Mesenchymal stem cell (in vitro differentiated cells and primary cell): ENCODE results near the gene RAD51B.
A peak's percentile ranks its signal among the peaks of the same experiment; 100 is the strongest.

ENCODE experiments used
- DNase-seq: peaks from one replicate; pipeline ENCODE4 v3.0.0-alpha.2; 2013
- H2AFZ ChIP-seq: one replicate; pipeline ENCODE4 v1.6.1; 2013; ENCODE audit warnings: low read depth, mild to moderate bottlenecking, control low read depth, inconsistent platforms, low read length, moderate library complexity
- H2AK5ac ChIP-seq: 2 replicates; pipeline ENCODE4 v1.6.1; 2013; ENCODE audit warnings: low read length, moderate library complexity, mild to moderate bottlenecking, inconsistent platforms; ENCODE audit not compliant: severe bottlenecking
- H2BK120ac ChIP-seq: one replicate; pipeline ENCODE4 v1.6.1; 2013; ENCODE audit warnings: low read depth, mild to moderate bottlenecking, inconsistent platforms, low read length, moderate library complexity
- H2BK12ac ChIP-seq, 2 experiments: one replicate each; pipeline ENCODE4 v1.6.1; 2013; ENCODE audit warnings: inconsistent platforms in 2 of 2, low read length in 2 of 2, mild to moderate bottlenecking in 2 of 2, moderate library complexity in 2 of 2, control low read depth in 1 of 2
- H2BK15ac ChIP-seq: one replicate; pipeline ENCODE4 v1.6.1; 2013; ENCODE audit warnings: mild to moderate bottlenecking, low read depth, inconsistent platforms; ENCODE audit not compliant: poor library complexity, severe bottlenecking
- H2BK5ac ChIP-seq: 2 replicates; pipeline ENCODE4 v1.6.1; 2013; ENCODE audit warnings: low read depth, mild to moderate bottlenecking, low read length, control low read depth, inconsistent platforms; ENCODE audit not compliant: poor library complexity, severe bottlenecking
- H3K14ac ChIP-seq, 2 experiments: one replicate each; pipeline ENCODE4 v1.6.1; 2013; ENCODE audit warnings: inconsistent platforms in 2 of 2, low read length in 2 of 2, control low read depth in 1 of 2, mild to moderate bottlenecking in 1 of 2, moderate library complexity in 1 of 2
- H3K18ac ChIP-seq, 2 experiments: one replicate each; pipeline ENCODE4 v1.6.1; 2013; ENCODE audit warnings: inconsistent platforms in 2 of 2, low read length in 2 of 2, control low read depth in 1 of 2, low read depth in 1 of 2, mild to moderate bottlenecking in 1 of 2
- H3K23ac ChIP-seq, 2 experiments: one replicate each; pipeline ENCODE4 v1.6.1; 2013; ENCODE audit warnings: inconsistent platforms in 2 of 2, low read length in 2 of 2, mild to moderate bottlenecking in 2 of 2, moderate library complexity in 2 of 2, control low read depth in 1 of 2
- H3K27ac ChIP-seq: 2 replicates; pipeline ENCODE4 v1.5.1; 2013; ENCODE audit warnings: mild to moderate bottlenecking, moderate library complexity, low read length, control low read depth, inconsistent platforms; ENCODE audit not compliant: poor library complexity, severe bottlenecking
- H3K27me3 ChIP-seq, 2 experiments: 2 replicates each; pipeline versions ENCODE4 v1.6.1 to v1.7.0; 2013; ENCODE audit warnings: low read length in 2 of 2, mild to moderate bottlenecking in 2 of 2, moderate library complexity in 2 of 2, control low read depth in 1 of 2, inconsistent platforms in 1 of 2; ENCODE audit not compliant: control insufficient read depth in 1 of 2, insufficient read depth in 1 of 2
- H3K36me3 ChIP-seq, 2 experiments: 2 replicates each; pipeline versions ENCODE4 v1.6.1 to v1.7.0; 2013; ENCODE audit warnings: low read length in 2 of 2, control low read depth in 1 of 2, inconsistent platforms in 1 of 2, low read depth in 1 of 2, mild to moderate bottlenecking in 1 of 2; ENCODE audit not compliant: insufficient read depth in 2 of 2, control insufficient read depth in 1 of 2
- H3K4ac ChIP-seq, 2 experiments: one replicate each; pipeline ENCODE4 v1.6.1; 2013; ENCODE audit warnings: inconsistent platforms in 2 of 2, low read length in 2 of 2, mild to moderate bottlenecking in 2 of 2, moderate library complexity in 2 of 2, control low read depth in 1 of 2, low read depth in 1 of 2
- H3K4me1 ChIP-seq: 2 replicates; pipeline ENCODE4 v1.6.1; 2013; ENCODE audit warnings: low read depth, low read length, control low read depth; ENCODE audit not compliant: control insufficient read depth, insufficient read depth
- H3K4me2 ChIP-seq: 2 replicates; pipeline ENCODE4 v1.6.1; 2013; ENCODE audit warnings: low read length, mild to moderate bottlenecking, inconsistent platforms; ENCODE audit not compliant: poor library complexity, severe bottlenecking
- H3K4me3 ChIP-seq, 2 experiments: 2 replicates each; pipeline versions ENCODE4 v1.5.1 to v1.7.0; 2013; ENCODE audit warnings: low read length in 2 of 2, mild to moderate bottlenecking in 2 of 2, control low read depth in 1 of 2, low read depth in 1 of 2; ENCODE audit not compliant: insufficient read depth in 1 of 2
- H3K79me1 ChIP-seq: replicated peaks from 2 replicates; pipeline ENCODE4 v1.6.1; 2013; ENCODE audit warnings: mild to moderate bottlenecking, control low read depth, low read length, inconsistent platforms; ENCODE audit not compliant: poor library complexity, severe bottlenecking
- H3K9ac ChIP-seq: 2 replicates; pipeline ENCODE4 v1.7.0; 2013; ENCODE audit warnings: mild to moderate bottlenecking, low read length, moderate library complexity
- H3K9me3 ChIP-seq: 2 replicates; pipeline ENCODE4 v1.7.0; 2013; ENCODE audit warnings: mild to moderate bottlenecking, low read length; ENCODE audit not compliant: control insufficient read depth
- H4K8ac ChIP-seq: one replicate; pipeline ENCODE4 v1.6.1; 2013; ENCODE audit warnings: inconsistent platforms, mild to moderate bottlenecking, low read length, moderate library complexity
- H4K91ac ChIP-seq: one replicate; pipeline ENCODE4 v1.6.1; 2013; ENCODE audit warnings: mild to moderate bottlenecking, low read length, inconsistent platforms
- WGBS: methylation state at CpG from one replicate; pipeline ENCODE4 v1.1.7; 2013; ENCODE audit warnings: mixed read lengths; 5-methylcytosine and 5-hydroxymethylcytosine counted together

RAD51B gene

GRCh38 chr14:68554231-68554630 is 734.7 kb downstream of the RAD51B start:
- Histone ChIP-seq H3K4me3 (no peak overlapping the region), H3K4me2 (no peak overlapping the region), H3K27me3 (no peaks in the 10 kb centered on the region), H4K91ac (peak overlapping the region; percentile 93), H3K27ac (no peak overlapping the region), H3K9me3 (no peaks in the 10 kb centered on the region), H4K8ac (peak overlapping the region; percentile 79), H3K79me1 (no peaks in the 10 kb centered on the region), H2BK5ac (no peak overlapping the region), H2BK120ac (peak overlapping the region; percentile 55), H3K36me3 (no peaks in the 10 kb centered on the region), H3K9ac (peak overlapping the region; percentile 69), H2AK5ac (peak overlapping the region; percentile 81), H3K23ac (no peak overlapping the region), H2BK12ac (peak overlapping the region; percentile 76 to 99), H2AFZ (no peak overlapping the region), H3K4me1 (peaks cover 21% of the 10 kb centered on the region), H3K14ac (peak overlapping the region in 1 of 2 experiments; percentile 73), H2BK15ac (peak overlapping the region; percentile 71), H3K18ac (peak overlapping the region; percentile 52 to 71), H3K4ac (peak overlapping the region in 1 of 2 experiments; percentile 71)
- WGBS, result 78% methylated on average over 4 of the region's 4 CpGs
- no peak for DNase-seq

GRCh38 chr14:68556253-68556652 is 736.7 kb downstream of the RAD51B start:
- Histone ChIP-seq H3K9me3 (no peaks in the 10 kb centered on the region), H3K4ac (peak overlapping the region in 1 of 2 experiments; percentile 60), H3K36me3 (no peaks in the 10 kb centered on the region), H3K23ac (no peak overlapping the region), H2AK5ac (no peak overlapping the region), H3K4me3 (no peak overlapping the region), H2AFZ (no peak overlapping the region), H2BK120ac (peak overlapping the region; percentile 40), H2BK5ac (no peak overlapping the region), H3K4me1 (peaks cover 13% of the 10 kb centered on the region), H3K9ac (no peak overlapping the region), H3K27ac (no peak overlapping the region), H2BK15ac (peak overlapping the region; percentile 44), H2BK12ac (peak overlapping the region; percentile 88 to 89), H3K4me2 (no peak overlapping the region), H4K91ac (peak overlapping the region; percentile 66), H3K14ac (no peak overlapping the region), H4K8ac (peak overlapping the region; percentile 5), H3K18ac (peak overlapping the region; percentile 70 to 78), H3K27me3 (no peaks in the 10 kb centered on the region), H3K79me1 (no peaks in the 10 kb centered on the region)
- WGBS, result 96% methylated on average over 4 of the region's 4 CpGs
- no peak for DNase-seq

GRCh38 chr14:68557648-68558047 is 738.1 kb downstream of the RAD51B start:
- H3K79me1 ChIP-seq, result no peaks in the 10 kb centered on the region
- H2BK120ac ChIP-seq, result no peak overlapping the region
- H4K8ac ChIP-seq, result no peak overlapping the region

GRCh38 chr14:68558096-68558495 is 738.5 kb downstream of the RAD51B start:
- Histone ChIP-seq H3K4me1 (peaks cover 9% of the 10 kb centered on the region), H3K27me3 (no peaks in the 10 kb centered on the region), H3K9me3 (no peaks in the 10 kb centered on the region), H3K79me1 (no peaks in the 10 kb centered on the region), H3K23ac (no peak overlapping the region), H2AK5ac (no peak overlapping the region), H3K4ac (peak overlapping the region in 1 of 2 experiments; percentile 3), H4K91ac (peak overlapping the region; percentile 0), H3K27ac (no peak overlapping the region), H3K4me3 (no peak overlapping the region), H2BK12ac (peak overlapping the region in 1 of 2 experiments; percentile 32), H3K18ac (no peak overlapping the region), H3K14ac (no peak overlapping the region), H3K36me3 (no peaks in the 10 kb centered on the region), H2BK15ac (peak overlapping the region; percentile 83), H4K8ac (no peak overlapping the region), H2BK120ac (no peak overlapping the region), H3K4me2 (no peak overlapping the region), H2AFZ (no peak overlapping the region), H2BK5ac (no peak overlapping the region), H3K9ac (no peak overlapping the region)
- DNase-seq, result no peak
- WGBS, result 90% methylated on average over 11 of the region's 11 CpGs

More at GRCh38 chr14:68557648-68558047, 738.1 kb downstream of the RAD51B start:
- Histone ChIP-seq H2BK5ac (no peak overlapping the region), H3K4ac (no peak overlapping the region), H2BK12ac (no peak overlapping the region), H3K23ac (no peak overlapping the region), H2AK5ac (no peak overlapping the region), H3K27me3 (no peaks in the 10 kb centered on the region), H3K9ac (no peak overlapping the region), H3K9me3 (no peaks in the 10 kb centered on the region), H3K4me2 (no peak overlapping the region), H3K14ac (no peak overlapping the region), H2BK15ac (peak overlapping the region; percentile 53), H3K4me3 (no peak overlapping the region), H3K4me1 (peaks cover 8% of the 10 kb centered on the region), H3K36me3 (no peaks in the 10 kb centered on the region), H3K18ac (no peak overlapping the region), H2AFZ (no peak overlapping the region), H4K91ac (no peak overlapping the region), H3K27ac (no peak overlapping the region)
- DNase-seq, result no peak
- 72% methylated on average over 2 of the region's 2 CpGs for WGBS
